ENCODE results near the gene CORO1C.
"Not testable (repeated sequence)": the region's sequence is repeated elsewhere in the genome, so short reads cannot be mapped to it uniquely, and the experiment has no call there.

CORO1C gene

GRCh38 chr12:108753976-108754375 lies 22.7 kb upstream of the CORO1C start:
- ATAC-seq, result no peak
- DNase-seq, result no peak

- ATAC-seq, result no peak
Measured at GRCh38 chr12:108752387-108752786, 21.1 kb upstream of the CORO1C start.

GRCh38 chr12:108751821-108752220 lies 20.5 kb upstream of the CORO1C start:
- DNase-seq (no peak), ATAC-seq (no peak)

More at GRCh38 chr12:108752387-108752786, 21.1 kb upstream of the CORO1C start:
- no peak for DNase-seq

DNA sequence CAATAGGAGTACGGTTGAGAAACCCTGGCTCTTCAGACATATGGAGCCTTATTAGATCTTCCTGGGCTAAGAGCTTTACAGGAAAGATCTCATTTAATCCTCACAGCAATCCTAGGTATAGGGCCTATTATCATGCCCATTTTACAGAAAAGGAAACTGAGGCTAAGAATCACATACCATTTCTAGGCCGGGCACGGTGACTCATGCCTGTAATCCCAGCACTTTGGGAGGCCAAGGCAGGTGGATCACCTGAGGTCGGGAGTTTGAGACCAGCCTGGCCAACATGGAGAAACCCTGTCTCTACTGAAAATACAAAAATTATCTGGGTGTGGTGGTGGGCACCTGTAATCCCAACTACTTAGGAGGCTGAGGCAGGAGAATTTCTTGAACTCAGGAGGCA lies 19.7 kb upstream of the CORO1C start:
- not testable (repeated sequence) for ATAC-seq, DNase-seq

DNA sequence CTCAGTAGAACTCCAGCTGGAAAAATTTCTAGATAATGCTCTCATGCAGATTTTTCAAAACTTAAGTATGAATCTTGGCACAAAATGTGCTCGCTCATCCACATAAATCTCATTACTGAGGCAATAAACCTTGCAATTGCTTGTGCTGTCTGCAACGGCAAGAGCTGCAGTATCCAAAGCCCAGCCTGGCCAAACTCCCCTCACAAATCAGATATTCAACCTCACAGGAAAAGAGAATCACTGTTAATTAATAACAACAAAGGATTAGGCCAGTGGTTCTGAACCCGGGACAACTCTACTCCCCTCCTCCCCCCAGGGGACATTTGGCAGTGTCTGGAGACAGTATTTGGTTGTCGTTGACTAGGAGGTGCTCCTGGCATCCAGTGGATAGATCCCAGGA lies 19.2 kb upstream of the CORO1C start:
- no peak for ATAC-seq
- no peak for DNase-seq

GRCh38 chr12:108747563-108747962 lies 16.2 kb upstream of the CORO1C start:
- DNase-seq (no peak), ATAC-seq (no peak)

DNA sequence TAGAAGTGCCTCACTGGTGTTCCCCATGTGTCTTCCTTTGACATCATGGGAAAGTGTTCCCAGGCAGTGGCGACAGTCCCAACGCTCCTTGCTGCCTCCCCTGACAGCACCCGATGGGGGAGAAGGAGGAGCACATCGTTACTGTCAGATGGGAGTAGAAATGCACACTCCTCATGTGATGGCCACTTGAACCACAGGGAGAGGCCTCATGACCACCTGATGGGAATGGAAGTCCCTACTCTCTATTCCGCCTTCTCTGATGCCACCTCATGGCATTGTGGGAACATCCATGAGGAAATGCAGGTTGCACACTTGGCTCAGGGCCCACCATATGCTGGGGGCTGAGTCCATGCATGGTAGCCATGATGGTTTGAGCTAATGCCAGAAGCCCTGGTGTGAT lies 14.3 kb upstream of the CORO1C start:
- DNase-seq (no peak), ATAC-seq (no peak)

- DNase-seq (no peak), ATAC-seq (no peak)
Measured at GRCh38 chr12:108744021-108744897, 12.9 kb upstream of the CORO1C start.

GRCh38 chr12:108738170-108738569 lies 6.9 kb upstream of the CORO1C start:
- ATAC-seq (no peak), DNase-seq (no peak)

GRCh38 chr12:108735855-108736254 lies 4.5 kb upstream of the CORO1C start:
- ATAC-seq, result no peak

GRCh38 chr12:108734200-108734906 lies 3.0 kb upstream of the CORO1C start:
- ATAC-seq, result no peak
- peak; percentile 20 for DNase-seq

More at GRCh38 chr12:108735855-108736254, 4.5 kb upstream of the CORO1C start:
- no peak for DNase-seq

- not testable (repeated sequence) for ATAC-seq, DNase-seq
Measured at GRCh38 chr12:108733230-108733531, 1.9 kb upstream of the CORO1C start.

- no peak for DNase-seq
- no peak for ATAC-seq
Measured at GRCh38 chr12:108732489-108733229, 1.3 kb upstream of the CORO1C start.

GRCh38 chr12:108731866-108732461 lies 646 bp upstream of the CORO1C start:
- DNase-seq (peak; percentile 99), ATAC-seq (peak; percentile 65)

DNA sequence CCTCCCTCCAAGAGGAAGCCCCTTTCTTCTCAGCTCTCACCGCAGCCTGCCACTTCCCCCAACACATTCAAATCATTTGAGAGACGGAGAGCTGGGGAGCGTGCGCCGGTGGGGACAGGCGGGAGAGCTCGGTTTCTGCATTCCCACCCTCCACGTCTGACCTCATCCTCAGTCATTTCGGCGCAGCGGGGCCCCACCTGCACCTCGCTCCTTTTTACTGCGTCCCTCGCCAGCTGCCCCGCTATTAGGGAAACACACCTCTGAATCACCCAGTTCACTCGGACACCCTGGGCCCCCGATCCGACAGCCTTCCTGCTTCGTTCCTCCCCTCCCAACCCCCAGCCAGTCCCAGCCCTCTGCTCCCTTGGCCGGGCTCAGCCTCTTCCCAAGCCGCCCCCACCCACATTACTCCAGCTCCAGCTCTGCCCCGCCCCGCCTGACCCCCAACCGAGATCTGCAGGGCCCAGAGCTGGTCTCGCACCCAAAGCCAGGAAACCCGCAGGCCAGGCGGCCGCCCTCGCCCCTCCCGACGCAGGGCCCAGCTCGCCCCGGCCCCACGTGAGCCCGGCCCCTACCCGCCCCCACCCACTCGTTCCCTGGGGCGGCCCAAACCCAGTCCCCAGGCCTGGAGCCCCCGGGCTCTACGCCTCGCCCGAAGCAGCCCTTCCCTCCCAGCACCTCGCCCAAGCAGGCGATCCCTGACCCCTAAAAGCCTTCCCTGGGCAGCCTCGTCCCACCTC lies 783 bp downstream of the CORO1C start:
- DNase-seq (peak; percentile 75), ATAC-seq (peak; percentile 19)

DNA sequence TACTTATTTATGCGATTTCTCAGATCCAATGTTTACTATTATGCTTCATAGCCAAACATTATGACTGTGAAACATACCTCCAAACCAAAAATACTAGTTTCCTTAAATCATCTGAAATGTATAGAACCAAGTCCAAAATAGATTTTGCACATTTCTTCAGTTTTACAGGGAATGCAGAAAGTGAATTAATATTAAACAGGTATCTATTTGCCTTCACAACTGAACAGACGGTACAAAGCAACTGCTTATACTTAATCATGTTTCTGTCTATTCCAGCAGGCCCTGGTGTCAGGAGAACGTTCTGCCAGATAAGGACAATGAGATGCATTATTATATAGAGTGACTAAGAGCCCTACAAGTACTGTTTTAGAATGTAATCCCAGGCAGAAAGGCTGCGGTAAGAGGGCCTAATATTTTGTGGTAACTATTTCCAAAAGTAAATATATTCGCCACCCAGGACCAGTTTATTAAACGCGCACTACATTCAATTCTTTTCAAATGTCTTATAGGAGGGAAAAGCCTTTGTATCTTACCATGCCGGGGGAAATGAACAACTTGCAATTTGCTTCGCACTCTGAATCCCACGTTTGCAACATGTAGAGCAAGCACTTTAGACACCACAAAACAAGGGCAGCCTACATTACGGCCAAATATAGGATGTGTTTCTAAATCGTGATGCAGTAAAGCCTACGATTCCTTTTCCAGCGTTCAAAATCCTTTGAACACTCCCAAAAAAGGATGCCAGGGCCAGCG lies 1.5 kb downstream of the CORO1C start:
- DNase-seq (no peak), ATAC-seq (no peak)

DNA sequence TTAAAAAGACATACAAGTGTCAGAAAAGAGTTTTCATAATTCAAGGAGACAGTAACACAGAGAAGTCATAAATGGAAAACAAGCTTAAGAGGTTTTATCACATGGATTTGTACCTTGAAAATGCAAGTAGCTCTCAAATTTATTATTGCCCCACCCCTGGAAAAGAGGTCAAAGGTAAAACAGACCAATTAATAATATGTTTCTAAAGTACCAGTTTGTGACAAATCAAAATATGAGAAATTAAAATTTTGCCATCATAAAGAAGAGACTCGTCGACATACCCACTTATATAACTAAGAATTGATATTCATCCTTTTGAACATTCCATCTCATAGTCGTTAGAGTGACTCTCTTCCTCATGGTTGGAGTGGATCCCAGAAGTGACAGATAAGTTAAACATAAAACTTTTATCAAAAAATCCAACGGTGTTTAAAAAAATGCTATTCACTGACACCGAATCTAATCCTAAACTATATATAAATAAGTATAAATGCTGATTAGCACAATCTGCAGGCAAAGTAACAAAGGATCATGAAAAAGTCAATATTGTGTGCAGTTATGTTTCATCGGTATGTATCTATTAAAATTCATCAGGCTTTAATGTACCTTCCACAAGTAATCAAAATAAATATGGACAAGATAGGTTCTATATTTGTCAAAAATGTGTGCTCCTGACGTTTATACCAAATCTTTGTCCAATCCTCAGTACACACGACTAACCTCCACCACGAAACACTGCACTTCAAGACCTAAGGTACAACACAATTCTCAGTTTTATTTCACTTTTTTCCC lies 2.3 kb downstream of the CORO1C start:
- ATAC-seq (no peak), DNase-seq (no peak)

GRCh38 chr12:108727868-108728735 lies 3.2 kb downstream of the CORO1C start:
- ATAC-seq (no peak), DNase-seq (no peak)

- ATAC-seq (no peak), DNase-seq (no peak)
Measured at GRCh38 chr12:108727161-108727560, 4.2 kb downstream of the CORO1C start.

Measured in stimulated activated naive CD8-positive, alpha-beta T cell treated with anti-CD3 and anti-CD28 coated beads, Interleukin-15, Interleukin-2, amounts not matched to agents 100 U/mL and 50 U/mL, for 24 hours (primary cell).